Peyer's patch (tissue), 4 donors: ENCODE measurements around the gene BCL6B. TPM values are rescaled to one million over a fixed set of nuclear protein-coding genes. Genes with fewer than 3 reads are reported as not detected.

Experiments used
- DNase-seq, 3 donors: peaks; one replicate each; pipeline ENCODE4 v3.0.0-alpha.2; 2017 to 2019
- H3K27ac ChIP-seq, 4 donors: fragments of 200-600 bp; sonication (generic); one replicate each; pipeline ENCODE4 v1.5.1; 2016 to 2019
- H3K27me3 ChIP-seq, 2 donors: fragments of 200-600 bp; sonication (generic); one replicate each; pipeline ENCODE4 v1.5.1; 2019
- H3K36me3 ChIP-seq, 3 donors: fragments of 200-600 bp; sonication (generic); one replicate each; pipeline ENCODE4 v1.5.1; 2016 to 2019
- H3K4me1 ChIP-seq, 4 donors: fragments of 200-600 bp; sonication (generic); one replicate each; pipeline ENCODE4 v1.5.1; 2016 to 2019
- H3K4me3 ChIP-seq, 4 donors: fragments of 200-600 bp; sonication (generic); 1 replicate in 3 of 4; 2 replicates in 1 of 4; pipeline ENCODE4 v1.5.1; 2016 to 2019; ENCODE audit warnings: mild to moderate bottlenecking in 1 of 4
- H3K9me3 ChIP-seq, 4 donors: fragments of 200-600 bp; sonication (generic); one replicate each; pipeline ENCODE4 v1.5.1; 2016 to 2019; ENCODE audit warnings: mild to moderate bottlenecking in 1 of 4
- POLR2A ChIP-seq, 2 donors: fragments of 450-650 bp; IDR thresholded peaks; one replicate each; pipeline ENCODE4 v1.5.1; 2017; ENCODE audit warnings: antibody characterized with exemption in 2 of 2, mild to moderate bottlenecking in 2 of 2, moderate library complexity in 2 of 2
- total RNA-seq, 4 donors: library from RNA; depleted of rRNA; stranded (reverse); fragments of >200 nt; gene quantifications; one replicate each; pipeline ENCODE4 v1.1.0, GENCODE V29; 2016
- TF ChIP-seq, protein P1 (sequence below), 6 experiments: fragments of 450-650 bp in 4 of 6; fragments of 200-600 bp in 2 of 6; sonication (generic) in 1 of 6; IDR thresholded peaks; one replicate each; pipeline ENCODE4 v1.5.1; 2017 to 2019; ENCODE audit warnings: antibody characterized with exemption in 6 of 6, mild to moderate bottlenecking in 3 of 6, moderate library complexity in 1 of 6

BCL6B gene
- total RNA-seq, 4 donors from 2014 or later: 0.57 to 9.9 (median 1.4) TPM

DNA sequence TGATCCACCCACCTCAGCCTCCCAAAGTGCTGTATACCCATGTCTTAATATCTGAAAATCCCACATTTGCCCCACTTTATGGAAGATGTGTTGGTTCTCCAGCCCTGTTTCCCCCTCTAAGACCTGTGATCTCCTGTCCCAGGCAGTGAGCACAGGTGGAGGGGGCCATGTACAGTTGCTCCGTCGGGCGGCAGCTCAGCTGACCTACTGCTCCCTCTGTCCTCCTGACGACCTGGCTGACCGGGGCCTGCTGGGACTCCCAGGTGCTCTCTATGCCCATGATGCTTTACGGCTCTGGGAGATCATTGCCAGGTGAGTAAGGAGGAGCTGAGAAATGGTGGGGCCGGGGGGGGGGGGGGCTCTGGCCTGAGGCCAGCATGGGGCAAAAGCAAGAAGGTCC, 17.1 kb upstream of the BCL6B start:
- no peaks in the 10 kb centered on the region for H3K9me3 ChIP-seq
- no peak overlapping the region for H3K4me3 ChIP-seq
- TF ChIP-seq, protein P1, sequence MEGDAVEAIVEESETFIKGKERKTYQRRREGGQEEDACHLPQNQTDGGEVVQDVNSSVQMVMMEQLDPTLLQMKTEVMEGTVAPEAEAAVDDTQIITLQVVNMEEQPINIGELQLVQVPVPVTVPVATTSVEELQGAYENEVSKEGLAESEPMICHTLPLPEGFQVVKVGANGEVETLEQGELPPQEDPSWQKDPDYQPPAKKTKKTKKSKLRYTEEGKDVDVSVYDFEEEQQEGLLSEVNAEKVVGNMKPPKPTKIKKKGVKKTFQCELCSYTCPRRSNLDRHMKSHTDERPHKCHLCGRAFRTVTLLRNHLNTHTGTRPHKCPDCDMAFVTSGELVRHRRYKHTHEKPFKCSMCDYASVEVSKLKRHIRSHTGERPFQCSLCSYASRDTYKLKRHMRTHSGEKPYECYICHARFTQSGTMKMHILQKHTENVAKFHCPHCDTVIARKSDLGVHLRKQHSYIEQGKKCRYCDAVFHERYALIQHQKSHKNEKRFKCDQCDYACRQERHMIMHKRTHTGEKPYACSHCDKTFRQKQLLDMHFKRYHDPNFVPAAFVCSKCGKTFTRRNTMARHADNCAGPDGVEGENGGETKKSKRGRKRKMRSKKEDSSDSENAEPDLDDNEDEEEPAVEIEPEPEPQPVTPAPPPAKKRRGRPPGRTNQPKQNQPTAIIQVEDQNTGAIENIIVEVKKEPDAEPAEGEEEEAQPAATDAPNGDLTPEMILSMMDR (IDR thresholded peaks at IDR 0.05): no peak
- TF ChIP-seq POLR2A (IDR thresholded peaks at IDR 0.05): no peak
- H3K27ac ChIP-seq: no peak overlapping the region
- DNase-seq: no peak
- H3K36me3 ChIP-seq: peaks cover 0 to 40% (median 0%) of the 10 kb centered on the region in 3 donors
- peaks cover under 1 to 15% (median 3%) of the 10 kb centered on the region in 4 donors for H3K4me1 ChIP-seq
- H3K27me3 ChIP-seq: no peaks in the 10 kb centered on the region

DNA sequence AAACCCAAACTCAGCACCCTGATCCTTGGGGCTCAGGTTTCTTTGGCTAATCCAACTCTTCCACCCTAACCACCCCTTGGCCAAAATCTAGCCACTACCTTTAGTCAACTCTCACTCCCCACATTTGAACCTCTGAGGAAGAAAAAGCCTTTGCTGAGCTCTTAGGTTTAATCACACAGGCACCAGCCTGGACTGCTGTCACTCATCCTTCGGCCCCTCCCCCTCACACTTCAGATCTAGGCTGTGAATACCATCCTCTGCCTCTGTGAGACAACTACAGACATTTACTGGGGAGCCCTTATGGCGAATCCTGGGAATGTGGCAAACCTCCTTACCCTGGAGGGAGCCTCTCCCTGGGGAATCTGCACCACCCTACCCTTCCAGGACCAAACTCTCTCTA, 15.7 kb upstream of the BCL6B start:
- no peaks in the 10 kb centered on the region for H3K9me3 ChIP-seq

DNA sequence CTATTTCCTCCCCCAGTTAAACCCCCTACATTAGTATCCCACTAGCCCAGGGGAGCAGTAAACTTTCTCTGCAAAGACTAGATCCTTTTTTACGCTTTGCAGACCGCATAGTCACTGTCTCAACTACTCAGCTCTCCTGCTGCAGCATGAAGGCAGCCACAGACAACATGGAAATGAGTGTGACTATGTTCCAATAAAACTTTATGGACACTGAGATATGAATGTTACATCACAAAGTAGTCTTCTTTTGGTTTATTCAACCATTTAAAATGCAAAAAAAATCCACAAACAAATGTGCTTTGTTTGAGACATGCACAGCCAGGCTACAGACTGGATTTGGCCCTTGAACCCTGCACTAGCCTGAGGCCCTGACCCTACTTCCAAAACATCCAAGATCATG, 12.3 kb upstream of the BCL6B start:
- Histone ChIP-seq H3K27ac (no peak overlapping the region), H3K4me3 (peak overlapping the region in 1 of 4 donors; percentile 78), H3K27me3 (no peaks in the 10 kb centered on the region), H3K4me1 (peaks cover 4 to 40% (median 22%) of the 10 kb centered on the region in 4 donors), H3K36me3 (peaks cover 0 to 11% (median 0%) of the 10 kb centered on the region in 3 donors), H3K9me3 (no peaks in the 10 kb centered on the region)
- DNase-seq: no peak
- TF ChIP-seq, protein P1 (IDR thresholded peaks at IDR 0.05): no peak
- no peak for TF ChIP-seq POLR2A (IDR thresholded peaks at IDR 0.05)

More for the DNA sequence above, 15.7 kb upstream of the BCL6B start:
- Histone ChIP-seq H3K27ac (no peak overlapping the region), H3K27me3 (no peaks in the 10 kb centered on the region), H3K4me1 (peaks cover 4 to 25% (median 11%) of the 10 kb centered on the region in 4 donors), H3K36me3 (peaks cover 0 to 27% (median 0%) of the 10 kb centered on the region in 3 donors), H3K4me3 (no peak overlapping the region)
- TF ChIP-seq POLR2A (IDR thresholded peaks at IDR 0.05): no peak
- TF ChIP-seq, protein P1 (IDR thresholded peaks at IDR 0.05): no peak
- DNase-seq: no peak

DNA sequence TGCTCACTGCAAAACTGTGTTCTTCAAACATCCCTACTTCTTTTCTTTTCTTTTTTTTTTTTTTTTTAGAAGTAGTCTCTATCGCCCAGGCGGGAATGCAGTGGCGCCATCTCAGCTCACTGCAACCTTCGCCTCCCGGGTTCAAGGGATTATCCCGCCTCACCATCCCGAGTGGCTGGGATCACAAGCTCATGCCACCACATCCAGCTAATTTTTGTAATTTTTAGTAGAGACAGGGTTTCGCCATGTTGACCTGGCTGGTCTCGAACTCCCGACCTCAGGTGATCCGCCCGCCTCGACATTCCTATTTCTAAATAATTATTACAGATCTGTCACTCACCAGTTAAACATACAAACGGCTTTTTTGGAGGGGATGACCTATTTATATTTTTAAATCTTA, 11.4 kb upstream of the BCL6B start:
- Histone ChIP-seq H3K36me3 (peaks cover 0 to 8% (median 0%) of the 10 kb centered on the region in 3 donors), H3K27ac (peak overlapping the region in 2 of 4 donors; percentile 94 to 98), H3K27me3 (no peaks in the 10 kb centered on the region), H3K4me1 (peaks cover 4 to 48% (median 23%) of the 10 kb centered on the region in 4 donors), H3K9me3 (no peaks in the 10 kb centered on the region), H3K4me3 (peak overlapping the region; percentile 65 to 88 (median 78))
- no peak for TF ChIP-seq POLR2A (IDR thresholded peaks at IDR 0.05)
- TF ChIP-seq, protein P1 (IDR thresholded peaks at IDR 0.05): no peak
- no peak for DNase-seq

DNA sequence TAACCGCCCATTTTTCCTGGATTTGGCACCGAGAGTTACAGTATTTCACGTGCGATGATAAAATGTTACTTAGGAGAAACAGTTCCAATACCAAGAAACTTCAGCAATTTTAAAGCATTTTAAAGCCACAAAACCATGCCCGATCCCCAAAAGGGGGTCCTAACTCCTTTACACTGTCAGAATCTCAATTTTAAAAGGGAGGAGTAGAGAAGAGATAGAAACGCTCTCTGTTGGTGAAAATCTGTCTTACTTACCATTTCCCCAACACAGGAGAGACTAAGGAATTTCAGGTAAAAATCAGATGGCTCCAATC, 11.0 kb upstream of the BCL6B start:
- Histone ChIP-seq H3K9me3 (no peaks in the 10 kb centered on the region), H3K36me3 (peaks cover 0 to 6% (median 0%) of the 10 kb centered on the region in 3 donors), H3K27me3 (no peaks in the 10 kb centered on the region), H3K27ac (peak overlapping the region; percentile 92 to 98 (median 96)), H3K4me1 (peaks cover 4 to 53% (median 23%) of the 10 kb centered on the region in 4 donors), H3K4me3 (peak overlapping the region; percentile 65 to 88 (median 78))
- DNase-seq: no peak
- no peak for TF ChIP-seq POLR2A (IDR thresholded peaks at IDR 0.05)
- TF ChIP-seq, protein P1 (IDR thresholded peaks at IDR 0.05): no peak
